Measurements from ENCODE around the gene AIMP1. TPM values are rescaled to one million over a fixed set of nuclear protein-coding genes. Genes with fewer than 3 reads are reported as not detected.
A peak's percentile ranks its signal among the peaks of the same experiment; 100 is the strongest.

AIMP1 gene
- 48.0 TPM for polyA plus RNA-seq (2012; ENCODE audit: insufficient read depth, insufficient read length, low read depth)

DNA sequence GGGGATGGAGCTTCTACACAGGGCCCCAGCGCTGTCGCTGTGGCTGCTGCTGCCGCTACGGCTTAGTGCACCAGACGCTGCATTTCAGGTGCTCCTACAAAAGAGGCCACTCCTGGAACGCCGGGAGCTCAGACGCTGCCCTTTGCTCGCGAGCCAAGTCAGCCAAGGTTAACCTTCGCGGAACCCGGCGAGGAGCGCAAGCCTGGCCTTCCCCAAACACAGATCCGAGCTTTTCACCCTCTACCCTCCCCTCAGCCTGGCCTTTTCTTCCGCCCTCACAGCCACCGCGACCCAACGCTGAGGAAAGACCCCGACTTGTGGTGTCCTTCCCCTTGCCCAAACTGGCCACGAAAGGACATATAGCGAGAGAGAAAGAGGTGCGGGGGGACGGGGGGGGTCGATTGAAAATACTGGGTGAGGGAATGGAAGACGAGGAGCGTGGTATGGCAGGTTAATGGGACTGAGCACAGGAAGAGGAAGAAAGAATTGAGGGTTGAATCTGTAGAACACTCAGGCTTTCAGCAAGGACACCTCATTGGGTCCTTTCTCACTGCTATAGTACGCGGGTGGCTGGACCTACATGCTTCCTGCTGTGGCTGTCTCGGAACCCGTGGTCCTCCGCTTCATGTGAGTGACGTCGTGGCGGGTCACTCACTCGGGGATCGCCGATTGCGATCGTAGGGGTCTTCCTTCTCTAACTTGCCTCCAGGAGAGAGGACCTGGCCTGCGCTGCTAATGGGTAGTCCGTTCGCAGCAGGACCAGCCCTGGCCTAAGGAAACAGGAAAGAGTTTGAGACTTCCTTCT is at the start of gene AIMP1, which contains the start of gene TBCK:
Gene AIMP1 (plus strand): TSS at position 583 of the 805 bp plus-strand sequence. CDS start 8,460 bp downstream, outside the sequence.
Gene TBCK (minus strand): TSS at position 242 of the 805 bp plus-strand sequence. CDS start 7,249 bp downstream, outside the sequence.
- Histone ChIP-seq H3K4me1 (no peaks in the 10 kb centered on the region), H3K9me3 (no peaks in the 10 kb centered on the region), H3K36me3 (no peaks in the 10 kb centered on the region), H3K4me3 (ENCODE audit: low read depth, low read length) (peak within 1 kb of the TSS; percentile 94), H3K27me3 (no peaks in the 10 kb centered on the region)
- TF ChIP-seq, protein P1, sequence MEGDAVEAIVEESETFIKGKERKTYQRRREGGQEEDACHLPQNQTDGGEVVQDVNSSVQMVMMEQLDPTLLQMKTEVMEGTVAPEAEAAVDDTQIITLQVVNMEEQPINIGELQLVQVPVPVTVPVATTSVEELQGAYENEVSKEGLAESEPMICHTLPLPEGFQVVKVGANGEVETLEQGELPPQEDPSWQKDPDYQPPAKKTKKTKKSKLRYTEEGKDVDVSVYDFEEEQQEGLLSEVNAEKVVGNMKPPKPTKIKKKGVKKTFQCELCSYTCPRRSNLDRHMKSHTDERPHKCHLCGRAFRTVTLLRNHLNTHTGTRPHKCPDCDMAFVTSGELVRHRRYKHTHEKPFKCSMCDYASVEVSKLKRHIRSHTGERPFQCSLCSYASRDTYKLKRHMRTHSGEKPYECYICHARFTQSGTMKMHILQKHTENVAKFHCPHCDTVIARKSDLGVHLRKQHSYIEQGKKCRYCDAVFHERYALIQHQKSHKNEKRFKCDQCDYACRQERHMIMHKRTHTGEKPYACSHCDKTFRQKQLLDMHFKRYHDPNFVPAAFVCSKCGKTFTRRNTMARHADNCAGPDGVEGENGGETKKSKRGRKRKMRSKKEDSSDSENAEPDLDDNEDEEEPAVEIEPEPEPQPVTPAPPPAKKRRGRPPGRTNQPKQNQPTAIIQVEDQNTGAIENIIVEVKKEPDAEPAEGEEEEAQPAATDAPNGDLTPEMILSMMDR (IDR thresholded peaks at IDR 0.05; ENCODE audit: low read depth, low read length), result no peak
- DNase-seq, result peak; percentile 91

DNA sequence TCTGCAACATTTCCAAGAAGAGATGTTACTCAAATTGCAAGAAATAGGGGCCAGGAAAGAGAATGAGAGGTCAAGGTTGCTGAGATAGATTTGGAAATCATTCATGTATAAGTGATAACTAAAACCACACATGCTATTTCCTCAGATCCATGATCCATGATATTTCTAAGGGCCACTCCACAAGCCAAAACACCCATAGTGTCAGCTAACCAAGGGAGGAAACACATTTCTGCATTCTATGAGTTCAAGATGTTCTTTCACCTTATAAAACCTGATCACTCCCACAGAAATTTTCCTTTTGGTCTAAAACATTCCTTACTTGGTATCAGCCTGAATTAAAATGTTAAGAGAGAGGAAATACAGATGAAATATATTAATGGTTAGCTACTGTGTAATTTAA is 47.6 kb upstream of the AIMP1 start:
- no peak overlapping the region for H3K4me3 ChIP-seq (ENCODE audit: low read depth, low read length)
- no peaks in the 10 kb centered on the region for H3K36me3 ChIP-seq
- H3K9me3 ChIP-seq, result no peaks in the 10 kb centered on the region
- H3K27me3 ChIP-seq, result no peaks in the 10 kb centered on the region
- DNase-seq, result no peak
- TF ChIP-seq, protein P1 (IDR thresholded peaks at IDR 0.05; ENCODE audit: low read depth, low read length), result no peak
- H3K4me1 ChIP-seq, result no peaks in the 10 kb centered on the region

DNA sequence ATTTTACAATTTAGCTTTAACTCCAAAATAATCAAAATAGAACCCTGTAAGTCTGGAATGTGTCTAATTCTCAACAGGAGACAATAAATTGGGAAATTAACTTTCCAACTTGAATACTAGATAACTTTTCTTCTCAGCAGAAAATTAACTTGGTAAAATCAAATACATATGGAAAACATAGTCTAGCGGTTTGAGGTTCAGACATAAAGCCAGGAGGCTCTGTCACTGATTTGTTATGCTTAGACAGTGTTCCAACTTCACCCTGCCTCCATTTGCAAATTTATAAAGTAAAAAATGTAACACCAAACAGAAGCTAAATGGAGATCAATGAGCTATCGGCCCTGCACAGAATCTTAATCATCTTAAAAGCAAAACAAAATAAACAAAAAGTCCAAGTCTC is 46.6 kb upstream of the AIMP1 start:
- no peaks in the 10 kb centered on the region; the same call in 1 of the 2 replicates for H3K36me3 ChIP-seq
- TF ChIP-seq, protein P1 (IDR thresholded peaks at IDR 0.05; ENCODE audit: low read depth, low read length), result no peak
- H3K27me3 ChIP-seq, result no peaks in the 10 kb centered on the region
- no peaks in the 10 kb centered on the region for H3K4me1 ChIP-seq
- H3K4me3 ChIP-seq (ENCODE audit: low read depth, low read length), result no peak overlapping the region
- DNase-seq, result no peak
- no peaks in the 10 kb centered on the region for H3K9me3 ChIP-seq

DNA sequence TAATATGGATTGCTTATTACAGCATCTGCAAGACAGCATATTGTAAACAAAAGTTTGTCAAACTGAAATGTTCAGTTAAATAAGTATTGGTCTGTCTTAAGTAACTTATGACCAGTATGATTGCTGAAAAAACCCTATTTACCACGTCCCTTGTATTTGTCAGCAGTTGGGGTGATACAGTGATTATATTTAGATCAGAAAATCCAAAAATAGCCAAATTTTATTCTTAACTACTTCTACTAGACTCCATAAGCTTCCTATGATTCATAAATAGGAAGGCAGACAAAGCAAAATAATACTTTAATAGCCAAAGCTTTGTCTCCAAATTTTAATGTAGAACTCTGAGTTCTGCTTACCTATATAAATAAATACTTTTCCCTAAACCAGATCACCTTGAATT is 45.6 kb upstream of the AIMP1 start:
- Histone ChIP-seq H3K4me3 (ENCODE audit: low read depth, low read length) (no peak overlapping the region), H3K36me3 (no peaks in the 10 kb centered on the region; the same call in 1 of the 2 replicates), H3K9me3 (no peaks in the 10 kb centered on the region), H3K4me1 (no peaks in the 10 kb centered on the region), H3K27me3 (no peaks in the 10 kb centered on the region)
- TF ChIP-seq, protein P1 (IDR thresholded peaks at IDR 0.05; ENCODE audit: low read depth, low read length), result no peak
- DNase-seq, result no peak

DNA sequence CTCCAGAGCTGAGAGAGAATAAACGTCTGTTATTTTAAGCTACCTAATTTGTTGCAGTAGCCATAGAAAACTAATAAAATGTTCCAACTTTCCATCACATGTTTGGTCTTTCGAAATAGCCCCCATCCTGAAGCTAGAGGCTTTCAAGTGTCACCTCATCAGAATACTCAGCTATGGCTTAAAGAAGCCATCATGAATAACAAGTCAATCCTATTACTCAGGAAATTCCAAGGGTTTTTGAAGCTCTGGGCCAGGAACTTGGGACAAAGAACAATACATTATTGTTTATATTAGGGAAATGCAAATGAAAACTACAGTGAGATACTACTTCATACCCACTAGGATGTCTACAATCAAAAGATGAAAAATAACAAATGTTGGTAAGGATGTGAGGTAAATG is 42.5 kb upstream of the AIMP1 start:
- no peak for DNase-seq
- TF ChIP-seq, protein P1 (IDR thresholded peaks at IDR 0.05; ENCODE audit: low read depth, low read length), result no peak
- Histone ChIP-seq H3K27me3 (no peaks in the 10 kb centered on the region), H3K4me3 (ENCODE audit: low read depth, low read length) (no peak overlapping the region), H3K36me3 (no peaks in the 10 kb centered on the region; the same call in 1 of the 2 replicates), H3K9me3 (no peaks in the 10 kb centered on the region), H3K4me1 (no peaks in the 10 kb centered on the region)

DNA sequence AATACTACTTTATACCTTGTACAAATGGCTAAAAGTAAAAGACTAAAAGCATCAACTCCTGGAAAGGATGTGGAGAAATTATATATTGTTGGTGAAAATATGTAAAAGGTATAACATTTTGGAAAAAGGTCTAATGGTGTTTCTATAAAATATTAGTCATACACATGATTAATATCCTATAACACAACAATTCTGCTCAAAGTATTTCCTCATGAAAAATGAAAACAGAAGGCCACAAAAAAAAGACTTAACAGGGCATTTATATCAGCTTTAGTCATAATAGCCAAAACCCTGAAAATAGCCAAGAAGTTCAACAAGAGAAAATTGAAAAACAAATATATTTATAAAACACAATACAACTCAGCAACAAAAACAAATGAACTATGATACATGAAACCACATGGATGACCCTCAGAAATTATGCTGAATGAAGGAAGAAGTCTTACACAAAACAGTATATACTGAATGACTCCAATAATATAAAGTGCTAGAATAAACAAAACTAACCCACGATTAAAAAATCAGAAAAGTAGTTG is 39.1 kb upstream of the AIMP1 start:
- no peak overlapping the region for H3K4me3 ChIP-seq (ENCODE audit: low read depth, low read length)
- no peaks in the 10 kb centered on the region for H3K4me1 ChIP-seq
- no peaks in the 10 kb centered on the region for H3K27me3 ChIP-seq
- H3K9me3 ChIP-seq, result no peaks in the 10 kb centered on the region
- no peaks in the 10 kb centered on the region; the same call in 1 of the 2 replicates for H3K36me3 ChIP-seq
- DNase-seq, result no peak
- TF ChIP-seq, protein P1 (IDR thresholded peaks at IDR 0.05; ENCODE audit: low read depth, low read length), result no peak

Data from BE2C (cell line).